Activated CD8-positive, alpha-beta memory T cell treated with anti-CD3 and anti-CD28 coated beads for 1 hour (primary cell): Measurements from ENCODE around the gene RIMS1.

Source experiments
- DNase-seq, 2 donors: peaks; one replicate each; pipeline ENCODE4 v3.0.0-alpha.2; 2020; ENCODE audit warnings: low read depth in 1 of 2; ENCODE audit errors: extremely low read depth in 1 of 2

The RIMS1 gene

GRCh38 chr6:71886184-71887005 lies at the start of gene RIMS1:
Gene RIMS1, plus strand, starts transcription at chr6:71886550. Its CDS starts 474 bp downstream, at chr6:71887024.
- no peak for DNase-seq

- no peak for DNase-seq
These were observed 35.1 kb upstream of the RIMS1 start for GRCh38 chr6:71851214-71851613.

DNA sequence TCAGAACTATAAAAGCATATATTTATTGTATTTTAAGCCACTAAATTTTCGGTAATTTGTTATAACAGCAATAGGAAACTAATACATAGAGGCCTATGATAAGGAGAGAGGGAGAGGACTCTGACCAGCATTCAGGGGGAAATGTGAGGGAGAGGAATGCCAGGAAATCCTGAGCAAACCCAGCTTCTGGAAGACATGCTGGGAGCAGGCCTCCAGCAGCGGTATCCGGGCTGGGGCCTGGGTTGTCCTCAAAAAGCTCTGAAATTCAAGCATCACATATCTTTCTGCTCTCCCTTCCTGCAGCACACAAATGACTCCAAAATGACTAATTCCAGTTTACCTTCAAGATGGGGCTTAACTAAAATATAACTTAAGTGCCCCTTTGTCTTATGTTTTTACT lies 33.4 kb upstream of the RIMS1 start:
- no peak for DNase-seq

DNA sequence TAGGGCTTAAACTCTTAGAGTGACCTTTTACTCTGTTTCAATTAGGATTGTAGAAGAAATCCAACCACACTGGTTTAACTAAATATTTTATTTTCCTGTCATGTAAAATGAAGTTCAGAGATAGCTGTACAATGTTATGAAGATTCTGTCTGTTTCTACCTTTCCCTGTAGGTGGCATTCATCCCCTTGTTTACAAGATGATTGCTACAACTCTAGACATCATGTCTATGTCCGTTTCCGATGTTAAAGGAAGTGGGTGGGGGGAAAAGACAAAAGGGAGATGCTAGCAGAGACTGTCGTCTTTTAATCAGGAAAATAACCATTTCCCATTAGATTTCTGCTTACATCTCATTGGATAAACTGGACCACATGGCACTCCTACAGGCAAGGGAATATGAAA lies 30.9 kb upstream of the RIMS1 start:
- DNase-seq, result no peak

GRCh38 chr6:71879016-71879415 lies 7.3 kb upstream of the RIMS1 start:
- DNase-seq, result no peak

GRCh38 chr6:71887006-71887743 lies 825 bp downstream of the RIMS1 start:
- DNase-seq, result no peak

DNA sequence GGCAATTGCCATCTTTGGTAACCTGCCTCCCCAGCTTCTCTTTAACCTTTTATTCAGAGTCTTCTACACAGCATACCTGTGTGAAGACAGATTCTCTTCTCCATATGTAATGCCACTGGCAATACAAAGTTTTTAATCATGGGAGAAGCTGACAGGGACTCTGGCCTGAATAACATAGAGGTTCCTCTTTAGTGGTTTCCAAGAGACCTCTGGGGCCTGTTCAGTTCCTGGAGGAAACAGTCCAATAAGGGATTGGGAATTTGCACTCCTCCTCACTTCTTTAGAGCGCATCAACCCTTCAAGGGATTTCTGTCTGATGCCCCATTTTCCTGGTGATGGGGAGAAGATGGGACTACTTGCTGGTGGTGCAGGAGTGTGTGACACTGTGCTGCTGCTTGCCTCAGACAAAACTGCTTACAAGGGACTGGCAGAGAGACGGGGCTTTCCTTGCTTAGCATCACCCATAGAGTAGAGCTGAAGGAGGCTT lies 1.4 kb downstream of the RIMS1 start:
- no peak for DNase-seq

GRCh38 chr6:71888756-71889340 lies 2.5 kb downstream of the RIMS1 start:
- DNase-seq, result no peak

DNA sequence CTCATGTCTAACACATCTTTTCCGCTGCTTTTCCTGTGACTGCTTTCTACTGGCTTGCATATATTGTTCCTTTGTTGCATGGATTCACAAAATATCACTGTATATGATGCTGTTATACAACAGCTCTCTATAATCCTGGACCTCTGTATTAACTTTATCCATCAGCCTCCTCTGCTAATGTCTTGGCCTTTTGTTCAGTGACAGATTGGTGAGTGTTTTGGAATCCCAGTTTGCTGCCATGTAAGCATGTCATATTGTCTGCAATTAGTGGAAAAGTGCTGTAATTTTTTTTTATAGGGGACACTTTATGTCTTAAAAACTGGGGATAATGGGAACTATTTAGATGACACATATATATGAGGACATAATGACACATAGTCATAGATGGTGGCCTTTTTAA lies 3.0 kb downstream of the RIMS1 start:
- no peak for DNase-seq

- no peak for DNase-seq
These were observed 6.3 kb downstream of the RIMS1 start for GRCh38 chr6:71892641-71893040.

DNA sequence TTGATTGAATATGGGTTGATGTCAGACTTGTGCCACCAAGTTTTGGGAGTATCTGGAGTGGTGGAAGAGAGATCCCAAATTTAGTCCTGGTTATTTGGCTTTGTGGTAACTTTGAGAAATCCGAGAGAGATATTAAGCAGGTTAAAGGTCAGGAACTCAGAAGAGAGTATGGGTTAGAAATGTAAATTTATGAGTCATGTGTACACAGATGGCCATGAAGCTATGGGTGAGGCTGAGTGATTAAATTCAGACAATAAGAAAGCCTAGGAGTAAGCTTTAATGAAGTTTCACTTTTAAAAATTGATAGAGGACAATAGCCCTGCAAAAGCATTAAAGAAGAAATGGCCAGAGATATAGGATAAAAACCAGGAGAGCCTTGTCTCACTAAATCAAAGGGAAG lies 14.3 kb downstream of the RIMS1 start:
- DNase-seq, result no peak

DNA sequence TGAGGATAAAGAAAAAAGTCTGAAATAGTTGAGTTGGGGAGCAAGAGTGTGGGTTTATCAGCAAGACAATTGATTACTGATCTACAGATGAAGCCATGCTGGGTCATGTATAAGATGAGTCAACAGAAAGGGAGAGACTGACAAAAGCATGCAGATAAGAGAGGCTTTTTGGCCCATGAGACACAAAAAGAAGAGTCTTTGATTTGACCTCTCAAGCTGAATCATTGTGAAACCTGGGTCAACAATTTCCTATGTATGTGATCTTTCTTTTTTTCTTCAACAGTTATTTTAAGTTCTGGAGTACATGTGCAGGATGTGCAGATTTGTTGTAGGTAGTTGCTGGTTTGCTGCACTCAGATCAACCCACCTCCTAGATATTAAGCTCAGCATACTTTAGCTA lies 15.9 kb downstream of the RIMS1 start:
- DNase-seq, result no peak

- no peak for DNase-seq
These were observed 20.5 kb downstream of the RIMS1 start for GRCh38 chr6:71906813-71907212.

DNA sequence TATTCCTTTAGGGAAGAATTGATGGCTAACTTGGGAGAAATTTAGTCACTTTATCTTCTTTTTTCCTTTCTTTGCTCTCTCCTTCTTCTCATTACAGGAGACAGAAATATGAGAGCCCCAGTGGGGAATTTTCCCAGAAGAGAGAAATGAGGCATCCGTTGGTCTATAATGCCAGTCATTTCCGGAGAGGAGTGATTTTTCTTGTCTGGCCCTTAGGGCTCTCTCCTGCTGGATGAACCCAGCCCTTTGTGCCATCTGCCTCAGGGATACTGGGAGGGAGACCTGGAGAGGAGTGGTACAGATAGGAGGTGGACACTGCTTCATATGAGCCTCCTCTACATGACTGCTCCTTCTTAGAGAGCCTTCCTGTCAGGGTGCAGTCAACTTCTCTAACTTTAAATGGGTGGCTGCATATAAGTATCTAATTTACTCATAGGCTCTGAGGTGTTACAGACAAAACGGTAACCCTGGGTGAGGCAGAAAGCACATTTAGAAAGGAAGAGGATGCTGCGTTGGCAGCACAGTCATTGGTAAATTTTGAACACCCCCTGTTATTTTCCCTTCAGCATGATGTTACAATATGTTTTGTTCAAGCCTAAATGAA lies 21.9 kb downstream of the RIMS1 start:
- no peak for DNase-seq

GRCh38 chr6:71913444-71914234 lies 27.3 kb downstream of the RIMS1 start:
- no peak for DNase-seq

DNA sequence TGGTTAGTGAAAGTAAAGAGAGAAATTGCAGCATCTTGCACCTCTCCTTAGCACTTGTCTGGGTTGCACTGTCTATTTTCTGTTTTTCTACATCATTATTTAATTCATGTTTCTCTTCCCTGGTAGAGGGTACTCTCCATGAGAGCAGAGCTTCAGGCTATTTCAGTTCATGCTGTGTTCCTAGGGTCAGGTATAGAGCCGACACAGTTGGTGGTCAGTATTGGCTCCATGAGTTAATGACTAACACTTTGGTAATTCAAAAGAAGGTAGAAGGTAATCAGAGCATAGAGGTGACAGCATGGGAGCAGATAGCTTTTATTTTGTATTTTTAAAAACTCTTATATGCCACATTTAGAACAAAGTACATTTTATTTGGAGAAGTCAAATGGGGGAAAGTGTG lies 42.7 kb downstream of the RIMS1 start:
- DNase-seq, result no peak

- no peak for DNase-seq
These were observed 47.5 kb downstream of the RIMS1 start for GRCh38 chr6:71933881-71934280.

GRCh38 chr6:71965404-71965803 lies 79.1 kb downstream of the RIMS1 start:
- no peak for DNase-seq

DNA sequence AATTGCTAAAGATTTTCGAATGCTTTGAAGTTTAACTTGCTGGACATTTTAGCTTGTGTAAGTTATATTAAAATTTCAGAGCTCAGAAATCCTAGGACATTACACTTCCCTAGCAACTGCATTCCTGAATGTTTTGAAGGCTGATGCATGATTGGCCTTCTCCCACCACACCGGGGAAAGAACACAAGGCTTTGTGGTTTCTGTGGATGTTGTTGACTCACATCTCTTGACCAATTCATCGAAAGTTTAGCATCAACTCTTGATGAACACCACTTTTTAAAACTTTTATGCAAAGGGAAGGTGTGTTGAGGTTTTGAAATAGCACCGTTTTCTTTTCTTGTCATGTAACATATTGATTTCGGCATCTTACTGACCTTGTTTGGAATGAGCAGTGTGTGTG lies 81.1 kb downstream of the RIMS1 start:
- no peak for DNase-seq

DNA sequence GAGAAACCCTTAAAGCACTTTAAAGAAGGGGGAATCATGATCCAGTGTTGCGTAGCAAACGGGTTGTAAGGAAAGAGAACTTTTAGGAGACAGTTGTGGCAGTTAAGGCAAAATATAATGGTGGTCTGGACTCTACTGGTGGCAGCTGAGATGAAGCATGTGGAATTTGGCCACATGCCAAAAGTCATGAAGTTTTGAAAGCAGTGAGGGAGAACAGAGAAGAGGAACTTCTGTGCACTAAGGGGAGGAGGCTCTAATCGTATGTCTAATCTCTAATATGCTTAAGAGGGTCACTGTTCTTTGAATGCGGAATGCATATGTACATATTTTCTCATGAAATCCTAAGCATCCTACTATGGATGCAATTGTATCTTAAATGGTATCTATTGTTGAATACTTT lies 91.5 kb downstream of the RIMS1 start:
- no peak for DNase-seq

GRCh38 chr6:71979911-71980310 lies 93.6 kb downstream of the RIMS1 start:
- DNase-seq, result no peak
